NCI-H446 treated with DMSO at 0.1 percent for 48 hours (cell line): ENCODE measurements around the gene SEMA7A.
"Not testable (repeated sequence)": the region's sequence is repeated elsewhere in the genome, so short reads cannot be mapped to it uniquely, and the experiment has no call there.

Experiments used
- DNase-seq: peaks from one replicate; lab custom pipeline; 2025; lab: John Stamatoyannopoulos, UW

Gene SEMA7A

GRCh38 chr15:74373056-74373650, 60.6 kb downstream of the SEMA7A start:
- DNase-seq = no peak

GRCh38 chr15:74370471-74370870, 63.3 kb downstream of the SEMA7A start:
- no peak for DNase-seq

- DNase-seq = no peak
Observed at GRCh38 chr15:74369756-74370155, 64.0 kb downstream of the SEMA7A start.

GRCh38 chr15:74369084-74369745, 64.5 kb downstream of the SEMA7A start:
- DNase-seq = no peak

- DNase-seq = no peak
Observed at GRCh38 chr15:74368121-74368520, 65.6 kb downstream of the SEMA7A start.

GRCh38 chr15:74367296-74367854, 66.4 kb downstream of the SEMA7A start, which contains the start of gene CYP11A1:
CYP11A1 (minus strand) TSS chr15:74367646; CDS start chr15:74367585, 61 bp downstream.
- DNase-seq = no peak

GRCh38 chr15:74365598-74366445, 67.9 kb downstream of the SEMA7A start:
- no peak for DNase-seq

- no peak for DNase-seq
Observed at GRCh38 chr15:74364936-74365597, 68.7 kb downstream of the SEMA7A start.

GRCh38 chr15:74362482-74362881, 71.3 kb downstream of the SEMA7A start:
- DNase-seq = no peak

GRCh38 chr15:74360855-74361254, 72.9 kb downstream of the SEMA7A start:
- DNase-seq = not testable (repeated sequence)

- DNase-seq = not testable (repeated sequence)
Observed at GRCh38 chr15:74359376-74359775, 74.4 kb downstream of the SEMA7A start.
